Measurements from ENCODE around the gene PYDC1.

PYDC1 gene

GRCh38 chr16:31221357-31222160 is 4.6 kb upstream of the PYDC1 start:
- DNase-seq (ENCODE audit: low read depth) = no peak
- H3K36me3 ChIP-seq (ENCODE audit: control insufficient read depth, insufficient read depth, low read length, severe bottlenecking) = no peaks in the 10 kb centered on the region
- peaks cover 38% of the 10 kb centered on the region for H3K27me3 ChIP-seq (replicated peaks; ENCODE audit: control insufficient read depth, insufficient read depth, low read length)
- no peaks in the 10 kb centered on the region for H3K9me3 ChIP-seq (ENCODE audit: control insufficient read depth, low read length)
- no peak overlapping the region for H3K4me3 ChIP-seq (ENCODE audit: low read length)
- no peaks in the 10 kb centered on the region for H3K4me1 ChIP-seq (ENCODE audit: control insufficient read depth, insufficient read depth, low read length)
- H3K9ac ChIP-seq (ENCODE audit: low read length) = no peak overlapping the region

- Histone ChIP-seq H3K36me3 (ENCODE audit: control insufficient read depth, insufficient read depth, low read length, severe bottlenecking) (no peaks in the 10 kb centered on the region), H3K4me3 (ENCODE audit: low read length) (no peak overlapping the region), H3K9ac (ENCODE audit: low read length) (no peak overlapping the region), H3K9me3 (ENCODE audit: control insufficient read depth, low read length) (no peaks in the 10 kb centered on the region), H3K4me1 (ENCODE audit: control insufficient read depth, insufficient read depth, low read length) (peaks cover 7% of the 10 kb centered on the region), H3K27me3 (replicated peaks; ENCODE audit: control insufficient read depth, insufficient read depth, low read length) (peaks cover 56% of the 10 kb centered on the region)
- DNase-seq (ENCODE audit: low read depth) = no peak
Observed at GRCh38 chr16:31219154-31219741, 2.3 kb upstream of the PYDC1 start.

DNA sequence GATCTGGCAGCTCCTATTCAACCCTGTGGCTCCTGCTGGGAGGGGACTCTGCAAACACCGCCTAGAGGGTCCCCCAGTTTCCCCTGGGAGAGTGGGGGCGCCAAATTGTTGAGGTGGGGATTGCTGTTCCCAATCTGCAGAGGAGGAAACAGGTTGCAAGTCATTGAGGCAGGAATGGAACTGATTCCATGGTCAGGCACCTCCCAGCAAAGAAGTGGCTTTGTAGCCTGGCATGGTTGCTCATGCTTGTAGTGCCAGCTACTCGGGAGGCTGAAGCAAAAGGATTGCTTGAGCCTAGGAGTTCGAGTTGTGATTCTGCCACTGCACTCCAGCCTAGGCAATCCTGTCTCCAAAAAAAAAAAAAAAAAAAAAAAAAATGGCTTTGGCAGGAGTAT is 198 bp upstream of the PYDC1 start:
- no peak overlapping the region for H3K4me3 ChIP-seq (ENCODE audit: low read length)
- peaks cover 57% of the 10 kb centered on the region for H3K27me3 ChIP-seq (replicated peaks; ENCODE audit: control insufficient read depth, insufficient read depth, low read length)

GRCh38 chr16:31215287-31216162 is 1.4 kb downstream of the PYDC1 start:
- Histone ChIP-seq H3K9me3 (ENCODE audit: control insufficient read depth, low read length) (no peaks in the 10 kb centered on the region), H3K27me3 (replicated peaks; ENCODE audit: control insufficient read depth, insufficient read depth, low read length) (peaks cover 56% of the 10 kb centered on the region), H3K36me3 (ENCODE audit: control insufficient read depth, insufficient read depth, low read length, severe bottlenecking) (no peaks in the 10 kb centered on the region), H3K9ac (ENCODE audit: low read length) (no peak overlapping the region), H3K4me3 (ENCODE audit: low read length) (peak overlapping the region; percentile 68), H3K4me1 (ENCODE audit: control insufficient read depth, insufficient read depth, low read length) (peaks cover 7% of the 10 kb centered on the region)
- peak; percentile 78 for DNase-seq (ENCODE audit: low read depth)

More for the DNA sequence above, 198 bp upstream of the PYDC1 start:
- peaks cover 7% of the 10 kb centered on the region for H3K4me1 ChIP-seq (ENCODE audit: control insufficient read depth, insufficient read depth, low read length)
- H3K9ac ChIP-seq (ENCODE audit: low read length) = no peak overlapping the region
- no peak for DNase-seq (ENCODE audit: low read depth)
- H3K9me3 ChIP-seq (ENCODE audit: control insufficient read depth, low read length) = no peaks in the 10 kb centered on the region
- H3K36me3 ChIP-seq (ENCODE audit: control insufficient read depth, insufficient read depth, low read length, severe bottlenecking) = no peaks in the 10 kb centered on the region

- DNase-seq (ENCODE audit: low read depth) = no peak
- H3K36me3 ChIP-seq (ENCODE audit: control insufficient read depth, insufficient read depth, low read length, severe bottlenecking) = no peaks in the 10 kb centered on the region
- H3K4me3 ChIP-seq (ENCODE audit: low read length) = peak overlapping the region; percentile 68
- no peak overlapping the region for H3K9ac ChIP-seq (ENCODE audit: low read length)
- H3K9me3 ChIP-seq (ENCODE audit: control insufficient read depth, low read length) = no peaks in the 10 kb centered on the region
- H3K4me1 ChIP-seq (ENCODE audit: control insufficient read depth, insufficient read depth, low read length) = peaks cover 7% of the 10 kb centered on the region
- H3K27me3 ChIP-seq (replicated peaks; ENCODE audit: control insufficient read depth, insufficient read depth, low read length) = peaks cover 57% of the 10 kb centered on the region
Observed at GRCh38 chr16:31214708-31215286, 2.1 kb downstream of the PYDC1 start.

DNA sequence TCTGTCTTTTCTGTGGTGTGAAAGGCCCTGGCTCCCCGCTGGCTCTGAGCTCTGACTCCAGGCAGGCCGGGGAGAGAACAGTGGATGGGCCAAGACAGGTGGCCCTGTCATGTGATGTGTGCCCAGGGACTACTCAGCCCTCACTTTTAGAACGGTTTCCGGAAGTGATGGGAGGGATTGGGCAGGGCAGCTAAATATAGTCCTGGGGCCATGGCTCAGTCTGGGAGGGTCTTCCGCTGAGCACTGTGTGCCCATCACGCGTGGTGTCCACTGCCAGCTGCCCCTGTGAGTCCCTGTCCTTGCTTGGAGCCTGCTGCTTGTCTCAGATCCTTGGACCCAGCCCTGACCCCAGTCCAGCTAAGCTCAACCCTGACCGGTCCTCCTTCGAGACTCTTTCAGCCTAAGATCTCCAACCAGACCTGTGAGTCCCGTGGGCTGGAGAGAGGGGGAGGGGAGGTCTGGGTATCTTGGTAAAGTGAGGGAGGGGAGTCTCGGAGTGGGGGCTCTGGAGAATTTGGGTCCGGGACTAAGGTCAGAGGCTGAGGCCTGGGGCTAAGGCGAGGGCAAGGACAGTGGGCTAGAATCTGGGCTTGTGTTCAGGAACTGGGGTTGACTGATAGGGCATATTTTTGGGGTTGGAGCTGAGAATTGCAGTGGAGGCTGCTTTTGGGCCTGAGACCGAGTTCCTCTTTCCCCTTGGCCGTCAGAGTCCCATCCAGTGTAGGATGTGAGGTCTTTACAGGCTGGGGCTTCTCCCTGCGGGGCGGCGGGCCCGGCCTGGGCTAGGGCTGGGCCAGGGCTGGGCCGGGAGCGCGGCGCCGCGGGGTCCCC is 2.8 kb downstream of the PYDC1 start, which contains the start of gene TRIM72:
TRIM72 (plus strand) TSS at position 243 of the 831 bp plus-strand sequence. CDS start 620 bp downstream, outside the sequence.
- Histone ChIP-seq H3K4me3 (ENCODE audit: low read length) (peak within 1 kb of the TSS; percentile 68), H3K36me3 (ENCODE audit: control insufficient read depth, insufficient read depth, low read length, severe bottlenecking) (no peaks in the 10 kb centered on the region), H3K27me3 (replicated peaks; ENCODE audit: control insufficient read depth, insufficient read depth, low read length) (peaks cover 59% of the 10 kb centered on the region), H3K9ac (ENCODE audit: low read length) (no peak within 1 kb of the TSS), H3K4me1 (ENCODE audit: control insufficient read depth, insufficient read depth, low read length) (peaks cover 7% of the 10 kb centered on the region), H3K9me3 (ENCODE audit: control insufficient read depth, low read length) (no peaks in the 10 kb centered on the region)
- DNase-seq (ENCODE audit: low read depth) = no peak

- H3K27me3 ChIP-seq (replicated peaks; ENCODE audit: control insufficient read depth, insufficient read depth, low read length) = peaks cover 53% of the 10 kb centered on the region
Observed at GRCh38 chr16:31213342-31213741, 3.6 kb downstream of the PYDC1 start.

DNA sequence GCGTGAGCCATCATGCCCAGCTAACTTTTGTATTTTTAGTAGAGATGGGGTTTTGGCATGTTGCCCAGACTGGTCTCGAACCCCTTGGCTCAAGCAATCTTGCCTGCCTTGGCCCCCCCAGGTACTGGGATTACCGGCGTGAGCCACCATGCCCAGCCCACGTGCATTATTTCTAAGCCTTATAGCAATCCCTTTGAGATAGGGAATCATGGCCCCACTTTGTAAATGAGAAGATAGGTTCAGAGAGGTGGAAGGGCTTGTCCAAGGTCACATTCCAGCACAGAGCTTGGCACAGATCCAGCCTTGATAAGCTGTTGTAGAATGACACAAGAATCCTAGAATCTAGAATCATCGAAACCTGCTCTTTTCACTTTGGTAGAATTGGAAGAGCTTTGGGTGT is 10.2 kb downstream of the PYDC1 start:
- Histone ChIP-seq H3K4me1 (ENCODE audit: control insufficient read depth, insufficient read depth, low read length) (peaks cover under 1% of the 10 kb centered on the region), H3K4me3 (ENCODE audit: low read length) (no peak overlapping the region), H3K36me3 (ENCODE audit: control insufficient read depth, insufficient read depth, low read length, severe bottlenecking) (no peaks in the 10 kb centered on the region), H3K9me3 (ENCODE audit: control insufficient read depth, low read length) (no peaks in the 10 kb centered on the region), H3K27me3 (replicated peaks; ENCODE audit: control insufficient read depth, insufficient read depth, low read length) (peaks cover 28% of the 10 kb centered on the region), H3K9ac (ENCODE audit: low read length) (no peak overlapping the region)
- DNase-seq (ENCODE audit: low read depth) = no peak

More at GRCh38 chr16:31213342-31213741, 3.6 kb downstream of the PYDC1 start:
- Histone ChIP-seq H3K9ac (ENCODE audit: low read length) (no peak overlapping the region), H3K4me3 (ENCODE audit: low read length) (no peak overlapping the region), H3K9me3 (ENCODE audit: control insufficient read depth, low read length) (no peaks in the 10 kb centered on the region), H3K4me1 (ENCODE audit: control insufficient read depth, insufficient read depth, low read length) (peaks cover 7% of the 10 kb centered on the region), H3K36me3 (ENCODE audit: control insufficient read depth, insufficient read depth, low read length, severe bottlenecking) (no peaks in the 10 kb centered on the region)
- no peak for DNase-seq (ENCODE audit: low read depth)

DNA sequence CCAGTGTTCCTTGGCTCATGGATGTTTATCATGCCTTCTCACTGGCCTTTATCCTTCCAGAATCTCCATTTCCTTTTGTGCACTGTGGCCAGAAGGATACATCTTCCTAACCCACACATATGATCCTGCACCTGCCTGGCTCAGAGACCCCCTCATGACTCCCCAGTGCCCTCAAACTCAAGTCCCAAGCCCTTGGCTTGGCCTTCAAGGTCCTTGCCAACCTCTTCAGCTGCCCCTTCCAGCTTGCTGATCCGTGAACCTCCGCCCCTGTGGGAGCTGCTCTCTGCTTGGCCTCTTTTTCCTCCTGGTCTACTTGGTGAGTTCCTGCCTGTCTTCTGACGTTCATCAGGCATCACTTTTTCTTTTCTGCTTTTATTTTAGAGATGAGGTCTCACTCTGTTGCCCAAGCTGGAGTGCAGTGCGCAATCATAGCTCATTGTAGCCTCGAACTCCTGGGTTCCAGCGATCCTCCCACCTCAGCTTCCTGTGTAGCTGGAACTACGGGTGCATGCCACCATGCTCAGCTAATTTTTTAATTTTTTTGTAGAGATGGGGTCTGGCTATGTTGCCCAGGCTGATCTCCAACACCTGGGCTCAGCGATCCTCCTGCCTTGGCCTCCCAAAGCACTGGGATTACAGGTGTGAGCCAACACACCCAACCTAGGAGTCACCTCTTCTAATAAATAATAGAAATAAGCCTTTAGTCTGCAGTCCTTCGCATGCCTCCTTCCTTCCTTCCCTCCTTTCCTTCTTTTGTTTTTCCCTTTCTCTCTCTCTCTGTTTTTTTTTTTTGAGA is 11.9 kb downstream of the PYDC1 start:
- Histone ChIP-seq H3K36me3 (ENCODE audit: control insufficient read depth, insufficient read depth, low read length, severe bottlenecking) (no peaks in the 10 kb centered on the region), H3K4me3 (ENCODE audit: low read length) (no peak overlapping the region), H3K27me3 (replicated peaks; ENCODE audit: control insufficient read depth, insufficient read depth, low read length) (peaks cover 25% of the 10 kb centered on the region), H3K4me1 (ENCODE audit: control insufficient read depth, insufficient read depth, low read length) (peaks cover 16% of the 10 kb centered on the region), H3K9me3 (ENCODE audit: control insufficient read depth, low read length) (no peaks in the 10 kb centered on the region), H3K9ac (ENCODE audit: low read length) (no peak overlapping the region)
- DNase-seq (ENCODE audit: low read depth) = no peak

All from adipocyte (in vitro differentiated cells).